H9 (cell line): ENCODE data around the gene TRPM3. TPM values are rescaled to one million over a fixed set of nuclear protein-coding genes. Genes with fewer than 3 reads are reported as not detected.

ENCODE experiments used
- DNase-seq: peaks from one replicate; pipeline ENCODE4 v3.0.0-alpha.2; 2017
- H2AFZ ChIP-seq: one replicate; pipeline ENCODE4 v1.6.1; 2013; ENCODE audit warnings: mild to moderate bottlenecking, low read length, control low read depth, moderate library complexity
- H2AK5ac ChIP-seq: 2 replicates; pipeline ENCODE4 v1.6.1; 2013; ENCODE audit warnings: low read length, control low read depth, mixed read lengths; ENCODE audit not compliant: insufficient read length
- H2BK120ac ChIP-seq: one replicate; pipeline ENCODE4 v1.6.1; 2013; ENCODE audit warnings: low read depth, mild to moderate bottlenecking, low read length, control low read depth, inconsistent platforms; ENCODE audit not compliant: poor library complexity, severe bottlenecking
- H2BK12ac ChIP-seq: 2 replicates; pipeline ENCODE4 v1.6.1; 2013; ENCODE audit warnings: low read length, control low read depth, mixed read lengths, low read depth; ENCODE audit not compliant: insufficient read length
- H2BK15ac ChIP-seq: 2 replicates; pipeline ENCODE4 v1.6.1; 2013; ENCODE audit warnings: low read depth, low read length, control low read depth
- H2BK20ac ChIP-seq: one replicate; pipeline ENCODE4 v1.6.1; 2013; ENCODE audit warnings: low read depth, mild to moderate bottlenecking, low read length, control low read depth, inconsistent platforms; ENCODE audit not compliant: poor library complexity, severe bottlenecking
- H2BK5ac ChIP-seq: 2 replicates; pipeline ENCODE4 v1.6.1; 2013; ENCODE audit warnings: low read length, control low read depth, mixed read lengths; ENCODE audit not compliant: insufficient read length
- H3K14ac ChIP-seq: 2 replicates; pipeline ENCODE4 v1.6.1; 2013; ENCODE audit warnings: low read length, control low read depth; ENCODE audit not compliant: insufficient read depth
- H3K18ac ChIP-seq: 2 replicates; pipeline ENCODE4 v1.6.1; 2013; ENCODE audit warnings: low read depth, mild to moderate bottlenecking, mixed read lengths, low read length, control low read depth; ENCODE audit not compliant: insufficient read length
- H3K23ac ChIP-seq: 2 replicates; pipeline ENCODE4 v1.6.1; 2013; ENCODE audit warnings: low read length, control low read depth, mixed read lengths, low read depth; ENCODE audit not compliant: insufficient read length
- H3K23me2 ChIP-seq: 2 replicates; pipeline ENCODE4 v1.6.1; 2013; ENCODE audit warnings: low read depth, mild to moderate bottlenecking, mixed read lengths, low read length, control low read depth; ENCODE audit not compliant: insufficient read length, poor library complexity, severe bottlenecking
- H3K27ac ChIP-seq: 2 replicates; pipeline ENCODE4 v1.5.1; 2013; ENCODE audit warnings: low read length, control low read depth, mixed read lengths, low read depth; ENCODE audit not compliant: insufficient read length
- H3K27me3 ChIP-seq: 2 replicates; pipeline ENCODE4 v1.6.1; 2013; ENCODE audit warnings: low read length, control low read depth, inconsistent platforms; ENCODE audit not compliant: insufficient read depth
- H3K4ac ChIP-seq: 2 replicates; pipeline ENCODE4 v1.6.1; 2013; ENCODE audit warnings: low read depth, mild to moderate bottlenecking, control low read depth, inconsistent platforms, low read length, moderate library complexity
- H3K4me1 ChIP-seq: 2 replicates; pipeline ENCODE4 v1.6.1; 2013; ENCODE audit warnings: low read length, control low read depth, inconsistent platforms; ENCODE audit not compliant: insufficient read depth
- H3K4me2 ChIP-seq: 2 replicates; pipeline ENCODE4 v1.6.1; 2013; ENCODE audit warnings: low read length, control low read depth, mixed read lengths; ENCODE audit not compliant: insufficient read length, insufficient read depth
- H3K56ac ChIP-seq: 2 replicates; pipeline ENCODE4 v1.6.1; 2013; ENCODE audit warnings: low read depth, mild to moderate bottlenecking, mixed read lengths, low read length, control low read depth; ENCODE audit not compliant: insufficient read length
- H3K79me1 ChIP-seq: 2 replicates; pipeline ENCODE4 v1.6.1; 2013; ENCODE audit warnings: low read depth, mild to moderate bottlenecking, moderate library complexity, low read length, control low read depth, inconsistent platforms; ENCODE audit not compliant: insufficient read depth, poor library complexity, severe bottlenecking
- H3K79me2 ChIP-seq: 2 replicates; pipeline ENCODE4 v1.6.1; 2013; ENCODE audit warnings: low read length, control low read depth, inconsistent platforms; ENCODE audit not compliant: insufficient read depth
- H3K9ac ChIP-seq: 2 replicates; pipeline ENCODE4 v1.6.1; 2013; ENCODE audit warnings: low read length, control low read depth, mixed read lengths; ENCODE audit not compliant: insufficient read length; ENCODE audit errors: extremely low read depth
- H3K9me3 ChIP-seq: one replicate; pipeline ENCODE4 v1.6.1; 2013; ENCODE audit warnings: low read depth, low read length, inconsistent platforms; ENCODE audit not compliant: control insufficient read depth
- H3T11ph ChIP-seq: one replicate; pipeline ENCODE4 v1.6.1; 2013; ENCODE audit warnings: mild to moderate bottlenecking, low read length, control low read depth, inconsistent platforms
- H4K20me1 ChIP-seq: one replicate; pipeline ENCODE4 v1.6.1; 2013; ENCODE audit not compliant: control insufficient read depth, insufficient read length, insufficient read depth
- H4K5ac ChIP-seq: 2 replicates; pipeline ENCODE4 v1.6.1; 2013; ENCODE audit warnings: low read depth, mild to moderate bottlenecking, mixed read lengths, low read length, control low read depth; ENCODE audit not compliant: insufficient read length
- H4K8ac ChIP-seq: replicated peaks from 2 replicates; pipeline ENCODE4 v1.6.1; 2013; ENCODE audit warnings: low read length, control low read depth, mixed read lengths, low read depth; ENCODE audit not compliant: insufficient read length
- H4K91ac ChIP-seq: 2 replicates; pipeline ENCODE4 v1.6.1; 2013; ENCODE audit warnings: low read depth, mild to moderate bottlenecking, moderate library complexity, mixed read lengths, low read length, control low read depth; ENCODE audit not compliant: insufficient read length
- H3K27ac Mint-ChIP-seq, 3 experiments: 2 replicates in 2 of 3; 3 replicates in 1 of 3; pipeline ENCODE4 v1.8.0; 2020 to 2021; ENCODE audit warnings: mixed read lengths in 3 of 3, mild to moderate bottlenecking in 1 of 3, moderate library complexity in 1 of 3
- H3K27me3 Mint-ChIP-seq: 2 replicates; pipeline ENCODE4 v1.8.0; 2021; ENCODE audit warnings: low read depth, mild to moderate bottlenecking, moderate library complexity, mixed read lengths
- H3K36me3 Mint-ChIP-seq, 3 experiments: 2 replicates in 2 of 3; 3 replicates in 1 of 3; pipeline ENCODE4 v1.8.0; 2020 to 2021; ENCODE audit warnings: low read depth in 3 of 3, mixed read lengths in 3 of 3; ENCODE audit not compliant: insufficient read depth in 1 of 3
- H3K4me1 Mint-ChIP-seq, 2 experiments: 2 replicates each; pipeline ENCODE4 v1.8.0; 2020; ENCODE audit warnings: mixed read lengths in 2 of 2
- H3K4me3 Mint-ChIP-seq, 2 experiments: 2 replicates in 1 of 2; 3 replicates in 1 of 2; pipeline ENCODE4 v1.8.0; 2020 to 2021; ENCODE audit warnings: mild to moderate bottlenecking in 2 of 2, mixed read lengths in 2 of 2, moderate library complexity in 1 of 2
- H3K9me3 Mint-ChIP-seq, 2 experiments: 2 replicates in 1 of 2; 3 replicates in 1 of 2; pipeline ENCODE4 v1.8.0; 2020; ENCODE audit warnings: mild to moderate bottlenecking in 2 of 2, mixed read lengths in 2 of 2, moderate library complexity in 1 of 2
- CTCF ChIP-seq: fragments of 200-600 bp; sonication (generic); conservative IDR thresholded peaks from 3 replicates; pipeline ENCODE4 v1.8.0; 2021; ENCODE audit warnings: antibody characterized with exemption, mild to moderate bottlenecking
- WGBS: extraction: QIAGEN DNeasy Blood & Tissue Kit; methylation state at CpG from one replicate; pipeline ENCODE4 v1.1.7; 2013; ENCODE audit warnings: missing lambda C conversion rate, low lambda C conversion rate, mixed read lengths; ENCODE audit not compliant: insufficient read length; ENCODE audit errors: extremely low coverage; 5-methylcytosine and 5-hydroxymethylcytosine counted together
- total RNA-seq: library from RNA; stranded (reverse); gene quantifications from 2 replicates; pipeline ENCODE4 v1.2.1, GENCODE V29; 2021

Gene TRPM3
- total RNA-seq, 1 experiment from 2014 or later = 10.3 TPM

GRCh38 chr9:70540016-70540415 lies 581.4 kb downstream of the TRPM3 start:
- H3T11ph ChIP-seq = no peak overlapping the region
- Mint-ChIP-seq H3K27ac (peak overlapping the region in 1 of 3 experiments; percentile 16; a peak in 1 of 7 replicates), H3K4me1 (peaks cover 7 to 8% of the 10 kb centered on the region in 2 experiments), H3K4me3 (no peak overlapping the region), H3K9me3 (no peaks in the 10 kb centered on the region), H3K36me3 (no peaks in the 10 kb centered on the region), H3K27me3 (no peaks in the 10 kb centered on the region)
- H2AFZ ChIP-seq = no peak overlapping the region
- H2BK12ac ChIP-seq = no peak overlapping the region
- H4K20me1 ChIP-seq = no peaks in the 10 kb centered on the region
- no peaks in the 10 kb centered on the region for H3K79me2 ChIP-seq
- no peak for TF ChIP-seq CTCF
- no peak overlapping the region for H2BK20ac ChIP-seq
- H4K91ac ChIP-seq = no peak overlapping the region
- no peak overlapping the region for H3K9ac ChIP-seq
- H3K18ac ChIP-seq = no peak overlapping the region
- H3K23me2 ChIP-seq = no peaks in the 10 kb centered on the region
- no peaks in the 10 kb centered on the region for H3K9me3 ChIP-seq
- no peak overlapping the region for H4K5ac ChIP-seq
- no peak overlapping the region for H2BK120ac ChIP-seq
- H3K4me2 ChIP-seq = no peak overlapping the region
- no peak overlapping the region for H2BK15ac ChIP-seq
- no CpG with 5 or more reads among the region's 5 CpGs for WGBS
- no peaks in the 10 kb centered on the region for H3K79me1 ChIP-seq
- no peak overlapping the region for H2BK5ac ChIP-seq
- no peak overlapping the region for H3K14ac ChIP-seq
- DNase-seq = no peak
- no peak overlapping the region for H4K8ac ChIP-seq
- no peak overlapping the region for H3K56ac ChIP-seq
- H3K4me1 ChIP-seq = no peaks in the 10 kb centered on the region; the same call in 1 of the 2 replicates
- H3K27me3 ChIP-seq = no peaks in the 10 kb centered on the region
- no peak overlapping the region for H3K4ac ChIP-seq
- H3K23ac ChIP-seq = no peak overlapping the region
- no peak overlapping the region for H3K27ac ChIP-seq
- H2AK5ac ChIP-seq = no peak overlapping the region
